Stimulated activated CD8-positive, alpha-beta memory T cell treated with anti-CD3 and anti-CD28 coated beads, Interleukin-7, amount 100 ng/mL, for 48 hours (primary cell): ENCODE data around the gene PRKACG.
"Not testable (repeated sequence)": the region's sequence is repeated elsewhere in the genome, so short reads cannot be mapped to it uniquely, and the experiment has no call there.

Experiments used
- DNase-seq, 2 donors: peaks; one replicate each; pipeline ENCODE4 v3.0.0-alpha.2; 2020; ENCODE audit warnings: low read depth in 1 of 2; ENCODE audit errors: extremely low read depth in 1 of 2

Gene PRKACG

DNA sequence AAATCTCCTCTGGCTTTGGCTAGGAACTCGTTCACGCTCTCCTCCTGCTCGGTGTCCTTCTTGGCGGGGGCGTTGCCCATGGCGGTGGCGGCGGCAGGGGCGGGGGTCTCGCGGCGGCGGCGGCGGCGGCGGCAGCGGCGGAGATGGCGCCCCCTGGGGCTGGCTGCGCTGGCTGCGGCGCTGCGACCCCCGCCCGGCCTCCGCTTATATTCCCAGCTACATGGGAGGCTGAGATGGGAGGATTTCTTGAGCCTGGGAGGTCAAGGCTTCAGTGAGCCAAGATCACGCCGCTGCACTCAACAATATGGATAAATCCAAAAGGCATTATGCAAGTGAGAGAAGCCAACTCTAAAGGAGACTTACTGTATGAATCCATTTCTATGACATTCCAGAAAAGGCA, at the start of gene PRKACG:
Gene PRKACG (minus strand): TSS at position 101 of the 400 bp plus-strand sequence. CDS start 21 bp downstream, at position 80.
- DNase-seq: no peak

DNA sequence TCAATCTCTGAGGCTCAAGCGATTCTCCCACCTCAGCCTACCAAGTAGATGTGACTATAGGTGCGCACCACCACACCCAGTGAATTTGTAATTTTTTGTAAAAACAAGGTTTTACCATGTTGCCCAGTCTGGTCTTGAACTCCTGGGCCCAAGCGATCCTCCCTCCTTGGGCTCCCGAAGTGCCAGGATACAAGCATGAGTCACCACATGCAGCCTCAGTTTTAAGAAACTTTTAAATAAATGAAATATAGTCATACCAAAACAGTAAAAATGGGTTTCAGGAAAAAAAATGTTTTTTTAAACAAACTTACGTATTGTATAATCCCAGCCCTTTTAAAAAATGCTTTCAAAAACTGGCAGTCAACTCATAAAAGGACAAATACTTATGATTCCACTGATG, 48.3 kb upstream of the PRKACG start:
- DNase-seq: no peak

DNA sequence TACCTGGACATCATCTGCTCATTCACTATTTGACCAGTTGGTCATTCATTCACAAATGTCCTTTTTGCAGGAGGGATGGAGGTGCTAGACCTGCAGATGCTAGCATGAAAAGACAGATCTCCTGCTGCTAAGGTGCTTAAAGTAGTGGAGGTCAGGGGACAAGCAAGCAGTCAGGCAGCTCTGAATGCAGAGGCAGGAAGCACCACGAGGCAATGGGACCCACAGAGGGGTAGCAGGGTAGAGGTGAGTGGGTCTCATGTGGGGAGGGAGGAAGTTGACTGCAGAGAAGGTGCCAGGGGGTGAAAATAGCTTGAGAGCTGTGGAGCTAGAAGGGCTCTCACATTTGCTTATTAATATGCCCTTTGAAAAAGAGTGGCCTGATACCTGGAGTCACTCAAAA, 46.9 kb upstream of the PRKACG start:
- no peak for DNase-seq

DNA sequence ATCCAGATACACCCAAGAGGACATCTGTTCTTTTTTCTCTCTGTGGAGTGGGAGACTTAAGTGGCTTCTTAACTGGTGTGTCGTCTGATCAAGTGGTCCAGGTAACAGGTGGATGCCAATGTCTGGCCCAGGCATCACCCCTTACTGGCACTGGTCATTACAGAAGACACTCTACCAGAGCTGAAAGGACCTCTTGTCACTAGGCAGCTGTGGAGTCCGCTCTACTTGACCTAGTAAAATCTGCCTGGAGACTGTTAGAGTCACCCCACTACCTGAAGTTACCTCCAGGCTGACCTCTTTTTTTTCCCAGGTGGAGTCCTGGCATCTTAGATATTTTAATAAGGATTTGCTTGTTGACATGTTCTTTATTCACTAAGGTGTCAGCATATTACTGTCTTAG, 44.2 kb upstream of the PRKACG start:
- no peak for DNase-seq

DNA sequence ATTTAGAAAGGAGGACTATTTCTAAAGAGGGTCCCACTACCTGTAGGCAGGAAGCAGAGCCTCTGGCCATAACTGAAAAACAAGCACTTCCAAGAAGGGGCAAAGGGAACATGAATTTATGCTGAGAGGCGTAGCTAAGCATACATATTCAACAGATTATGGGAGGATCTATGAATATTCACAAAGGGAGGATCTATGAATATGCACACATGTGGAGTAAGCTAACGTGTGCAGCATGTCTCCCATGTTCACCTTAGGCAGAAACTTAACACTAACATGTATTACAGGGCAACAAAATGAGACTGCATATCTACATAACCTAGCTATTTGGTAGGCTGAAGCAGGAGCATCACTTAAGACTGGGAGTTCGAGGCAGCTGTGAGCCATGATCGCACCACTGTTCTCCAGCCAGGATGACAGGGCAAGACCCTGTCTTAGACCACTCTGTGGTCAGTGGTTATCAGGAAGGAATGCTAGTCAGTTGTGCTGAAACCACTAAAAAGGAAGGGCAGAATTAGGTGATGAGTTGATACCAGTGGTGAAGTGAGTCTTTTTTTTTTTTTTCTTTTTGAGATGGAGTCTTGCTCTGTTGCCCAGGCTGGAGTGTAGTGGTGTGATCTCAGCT, 42.4 kb upstream of the PRKACG start:
- DNase-seq: no peak

DNA sequence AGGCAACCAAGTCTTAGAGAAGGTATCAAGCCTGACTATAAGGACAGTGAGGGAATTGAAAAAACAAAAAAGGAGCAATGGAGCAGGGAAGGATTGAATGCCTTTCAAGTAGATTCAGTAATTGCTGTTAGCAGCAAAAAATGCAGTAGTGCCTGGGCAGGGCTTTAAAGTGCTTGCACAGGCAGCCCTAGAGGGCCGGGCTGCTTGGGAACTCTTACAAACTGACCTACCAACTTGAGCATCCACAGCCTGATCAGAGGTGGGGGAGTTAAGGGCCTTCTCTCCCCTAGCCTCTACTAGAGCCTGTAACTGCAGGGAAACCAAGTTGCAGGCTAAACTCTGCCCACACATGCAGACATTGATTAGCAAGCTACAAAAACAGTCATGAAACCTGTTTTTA, 41.1 kb upstream of the PRKACG start:
- no peak for DNase-seq

DNA sequence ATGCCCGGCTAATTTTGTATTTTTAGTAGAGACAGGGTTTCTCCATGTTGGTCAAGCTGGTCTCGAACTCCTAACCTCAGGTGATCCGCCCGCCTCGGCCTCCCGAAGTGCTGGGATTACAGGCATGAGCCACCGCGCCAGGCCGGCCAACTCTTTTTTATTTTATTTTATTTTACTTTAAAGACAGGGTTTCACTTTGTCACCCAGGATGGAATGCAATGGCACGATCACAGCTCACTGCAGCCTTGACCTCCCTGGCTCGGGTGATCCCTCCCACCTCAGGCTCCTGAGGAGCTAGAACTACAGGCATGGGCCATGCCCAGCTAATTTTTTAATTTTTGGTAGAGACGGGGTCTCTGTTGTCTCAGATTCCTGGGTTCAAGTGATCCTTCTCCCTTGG, 37.0 kb upstream of the PRKACG start:
- not testable (repeated sequence) for DNase-seq

DNA sequence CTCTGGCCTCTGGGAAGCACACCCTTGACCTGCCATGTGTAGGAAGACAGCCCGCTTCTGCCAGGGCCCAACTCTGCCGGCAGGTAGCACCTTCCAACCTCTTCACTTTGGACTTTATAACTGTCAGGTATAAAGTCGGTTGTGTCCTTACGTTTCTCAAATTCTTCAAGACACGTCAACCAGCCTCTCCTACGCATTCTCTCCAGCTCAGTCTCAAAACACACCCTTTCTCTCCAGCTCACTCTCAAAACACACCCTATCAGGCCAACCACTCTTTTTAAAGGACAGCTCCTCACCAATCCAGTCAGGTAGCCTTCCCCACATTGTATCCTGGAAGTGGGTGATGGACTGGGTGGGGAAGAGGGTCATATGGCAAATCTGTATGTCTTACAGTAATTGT, 35.2 kb upstream of the PRKACG start:
- DNase-seq: no peak

DNA sequence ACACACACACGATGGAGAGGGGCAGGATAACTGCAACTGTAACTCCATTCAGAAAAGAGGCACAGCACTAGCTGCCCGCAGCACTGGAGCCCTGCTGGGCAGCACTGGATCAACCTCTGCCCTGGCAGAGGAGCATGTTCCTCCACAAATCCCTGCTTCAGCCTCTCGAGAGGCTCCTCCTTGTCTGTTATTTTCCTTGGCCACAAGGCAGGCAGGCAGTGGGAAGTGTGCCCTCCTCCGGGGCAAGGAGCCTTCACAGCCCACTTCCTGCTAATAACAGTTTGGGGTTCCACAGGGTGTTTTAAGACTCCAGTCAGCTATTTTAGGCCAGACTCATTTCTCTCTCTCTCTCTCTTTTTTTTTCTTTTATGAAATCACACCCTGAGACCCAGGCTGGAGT, 33.5 kb upstream of the PRKACG start:
- no peak for DNase-seq

DNA sequence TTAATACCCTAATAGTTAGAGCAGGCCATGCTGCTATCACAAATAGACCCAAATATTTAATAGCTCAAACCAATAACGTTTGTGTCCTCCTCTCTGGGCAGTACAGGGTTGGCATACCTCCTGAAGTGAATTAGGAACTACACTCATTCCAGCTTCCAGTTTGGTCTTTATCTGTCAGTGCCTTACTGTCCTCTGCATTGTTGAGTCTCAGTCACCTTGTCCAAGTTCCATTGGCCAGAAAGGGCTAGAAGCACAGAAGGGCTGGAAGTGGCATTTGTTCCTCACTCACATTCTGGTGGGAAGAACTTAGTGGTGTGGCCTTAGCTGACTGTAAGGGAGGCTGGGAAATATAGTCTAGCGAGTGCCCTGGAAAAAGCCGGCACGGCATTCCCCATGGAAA, 32.8 kb upstream of the PRKACG start:
- no peak for DNase-seq

DNA sequence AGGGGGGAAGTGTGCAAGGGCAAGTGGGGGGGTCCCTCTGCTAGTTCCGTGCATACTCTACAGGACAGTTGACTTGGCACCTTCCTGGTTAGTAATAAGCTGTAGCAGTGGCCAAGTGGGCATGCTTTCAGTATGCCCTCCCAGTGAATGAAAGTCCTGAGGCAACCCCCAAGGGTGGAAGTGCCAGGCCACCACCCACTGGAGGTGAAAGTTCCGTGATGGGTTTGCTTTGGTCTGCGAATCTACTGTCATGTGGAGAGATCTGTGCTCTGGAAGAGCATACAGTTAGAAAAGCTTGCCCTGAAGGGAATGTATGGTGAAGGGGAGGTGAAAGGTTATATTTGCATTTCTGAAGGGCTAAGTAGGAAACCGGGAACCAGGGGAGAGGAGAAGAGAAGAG, 31.9 kb upstream of the PRKACG start:
- no peak for DNase-seq

DNA sequence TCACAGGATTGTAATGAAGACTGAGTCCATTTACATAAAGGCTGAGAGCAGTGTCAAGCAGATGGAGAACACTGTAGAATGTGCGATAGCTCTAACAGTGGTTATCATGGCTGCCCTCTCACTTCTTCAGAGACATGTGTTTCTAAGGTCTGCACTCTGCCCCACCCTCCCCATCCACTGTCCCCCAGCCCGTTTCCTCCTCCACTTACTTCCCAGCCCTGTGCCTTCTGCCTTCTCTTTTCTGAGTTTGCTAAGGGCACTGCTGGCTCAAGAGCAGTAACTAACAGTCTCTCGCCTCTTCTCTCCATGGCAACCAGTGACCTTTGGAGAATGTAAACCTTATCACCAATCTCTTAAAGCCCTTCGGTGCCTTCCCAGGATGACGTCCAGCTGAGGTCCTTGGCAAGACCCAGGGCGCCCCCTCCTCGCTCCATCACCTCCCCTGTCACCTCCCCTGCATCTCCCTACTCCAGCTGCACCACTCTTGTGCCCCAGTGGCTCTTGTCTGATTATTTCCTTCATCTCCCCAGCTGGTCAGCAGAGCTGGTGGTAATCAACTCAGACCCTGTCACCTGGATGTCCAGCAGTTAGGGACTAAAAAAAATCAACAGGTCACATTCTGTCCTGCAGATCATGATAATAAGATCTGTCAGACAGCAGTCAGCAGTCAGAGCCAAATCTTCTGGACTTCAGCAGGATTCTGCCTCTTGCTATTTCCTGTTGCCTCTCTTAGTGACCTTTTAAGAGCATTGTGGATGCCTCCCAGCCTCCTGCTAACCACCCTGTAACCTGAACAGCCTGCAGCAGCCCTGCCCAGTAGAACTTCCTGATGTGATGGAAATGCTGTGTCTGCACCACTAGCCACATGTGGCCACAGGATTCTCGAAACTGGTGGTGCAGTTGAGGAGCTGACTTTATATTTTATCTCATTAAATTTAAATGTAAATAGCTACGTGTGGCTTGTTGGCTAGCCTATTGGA, 30.6 kb upstream of the PRKACG start:
- DNase-seq: no peak

DNA sequence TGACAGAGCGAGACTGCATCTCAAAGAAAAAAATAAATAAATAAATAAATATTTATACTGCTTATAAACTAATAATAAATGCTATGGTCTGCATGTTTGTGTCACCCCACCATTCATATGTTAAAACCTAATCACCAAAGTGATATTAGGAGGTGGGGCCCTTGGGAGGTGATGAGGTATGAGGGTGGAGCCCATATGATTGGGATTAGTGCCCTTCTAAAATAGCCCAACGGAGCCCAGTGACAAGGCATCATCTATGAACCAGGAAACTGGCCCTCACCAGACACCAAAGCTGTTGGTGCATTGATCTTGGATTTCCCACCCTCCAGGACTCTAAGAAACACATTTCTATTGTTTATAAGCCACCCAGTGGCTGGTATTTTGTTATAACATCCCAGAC, 26.7 kb upstream of the PRKACG start:
- no peak for DNase-seq

DNA sequence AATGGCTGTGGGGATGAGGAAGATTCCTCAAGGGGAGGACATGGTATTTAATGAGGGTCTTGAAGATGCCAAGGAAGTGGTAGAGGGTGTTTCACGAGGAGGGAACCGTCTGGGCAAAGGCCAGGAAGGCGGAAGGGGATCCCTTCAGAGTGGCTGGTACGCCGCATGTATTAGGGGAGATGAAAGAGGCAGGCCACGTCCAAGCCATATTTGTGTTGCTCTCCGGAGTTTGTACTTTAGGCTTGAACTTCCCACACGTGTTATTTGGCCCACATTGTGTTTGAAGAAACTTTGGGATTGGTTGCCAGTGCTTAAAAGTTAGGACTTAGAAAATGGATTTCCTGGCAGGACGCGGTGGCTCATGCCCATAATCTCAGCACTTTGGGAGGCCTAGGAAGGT, 22.9 kb upstream of the PRKACG start:
- DNase-seq: no peak

DNA sequence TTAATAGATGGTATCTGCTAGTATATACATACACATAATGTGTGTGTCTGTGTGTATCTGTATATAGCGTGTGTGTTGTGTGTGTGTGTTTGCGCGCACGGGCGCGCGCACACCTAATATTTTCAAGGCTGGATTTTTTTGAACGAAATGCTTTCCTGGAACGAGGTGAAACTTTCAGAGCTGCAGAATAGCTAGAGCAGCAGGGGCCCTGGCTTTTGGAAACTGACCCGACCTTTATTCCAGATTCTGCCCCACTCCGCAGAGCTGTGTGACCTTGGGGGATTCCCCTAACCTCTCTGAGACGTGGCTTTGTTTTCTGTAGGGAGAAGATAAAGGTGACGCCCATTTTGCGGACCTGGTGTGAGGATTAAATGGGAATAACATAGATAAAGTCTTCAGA, 22.4 kb upstream of the PRKACG start:
- no peak for DNase-seq

DNA sequence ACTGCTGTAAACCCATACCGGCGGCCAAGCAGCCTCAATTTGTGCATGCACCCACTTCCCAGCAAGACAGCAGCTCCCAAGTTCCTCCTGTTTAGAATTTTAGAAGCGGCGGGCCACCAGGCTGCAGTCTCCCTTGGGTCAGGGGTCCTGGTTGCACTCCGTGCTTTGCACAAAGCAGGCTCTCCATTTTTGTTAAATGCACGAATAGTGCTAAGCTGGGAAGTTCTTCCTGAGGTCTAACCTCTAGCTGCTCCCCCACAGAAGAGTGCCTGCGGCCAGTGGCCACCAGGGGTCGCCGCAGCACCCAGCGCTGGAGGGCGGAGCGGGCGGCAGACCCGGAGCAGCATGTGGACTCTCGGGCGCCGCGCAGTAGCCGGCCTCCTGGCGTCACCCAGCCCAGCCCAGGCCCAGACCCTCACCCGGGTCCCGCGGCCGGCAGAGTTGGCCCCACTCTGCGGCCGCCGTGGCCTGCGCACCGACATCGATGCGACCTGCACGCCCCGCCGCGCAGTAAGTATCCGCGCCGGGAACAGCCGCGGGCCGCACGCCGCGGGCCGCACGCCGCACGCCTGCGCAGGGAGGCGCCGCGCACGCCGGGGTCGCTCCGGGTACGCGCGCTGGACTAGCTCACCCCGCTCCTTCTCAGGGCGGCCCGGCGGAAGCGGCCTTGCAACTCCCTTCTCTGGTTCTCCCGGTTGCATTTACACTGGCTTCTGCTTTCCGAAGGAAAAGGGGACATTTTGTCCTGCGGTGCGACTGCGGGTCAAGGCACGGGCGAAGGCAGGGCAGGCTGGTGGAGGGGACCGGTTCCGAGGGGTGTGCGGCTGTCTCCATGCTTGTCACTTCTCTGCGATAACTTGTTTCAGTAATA, 21.8 kb upstream of the PRKACG start, which contains the start of gene FXN:
Gene FXN (plus strand): TSS at position 315 of the 871 bp plus-strand sequence. CDS start 31 bp downstream, at position 346.
- DNase-seq: peak; percentile 61 to 64

DNA sequence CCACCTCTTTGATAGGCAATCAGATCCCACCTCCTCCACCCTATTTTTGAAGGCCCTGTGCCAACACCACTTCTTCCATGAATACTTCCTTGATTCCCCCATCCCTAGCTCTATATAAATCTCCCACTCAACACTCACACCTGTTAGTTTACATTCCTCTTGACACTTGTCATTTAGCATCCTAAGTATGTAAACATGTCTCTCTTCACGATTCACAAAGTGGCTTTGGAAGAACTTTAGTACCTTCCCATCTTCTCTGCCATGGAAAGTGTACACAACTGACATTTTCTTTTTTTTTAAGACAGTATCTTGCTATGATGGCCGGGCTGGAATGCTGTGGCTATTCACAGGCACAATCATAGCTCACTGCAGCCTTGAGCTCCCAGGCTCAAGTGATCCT, 20.2 kb upstream of the PRKACG start:
- DNase-seq: no peak

DNA sequence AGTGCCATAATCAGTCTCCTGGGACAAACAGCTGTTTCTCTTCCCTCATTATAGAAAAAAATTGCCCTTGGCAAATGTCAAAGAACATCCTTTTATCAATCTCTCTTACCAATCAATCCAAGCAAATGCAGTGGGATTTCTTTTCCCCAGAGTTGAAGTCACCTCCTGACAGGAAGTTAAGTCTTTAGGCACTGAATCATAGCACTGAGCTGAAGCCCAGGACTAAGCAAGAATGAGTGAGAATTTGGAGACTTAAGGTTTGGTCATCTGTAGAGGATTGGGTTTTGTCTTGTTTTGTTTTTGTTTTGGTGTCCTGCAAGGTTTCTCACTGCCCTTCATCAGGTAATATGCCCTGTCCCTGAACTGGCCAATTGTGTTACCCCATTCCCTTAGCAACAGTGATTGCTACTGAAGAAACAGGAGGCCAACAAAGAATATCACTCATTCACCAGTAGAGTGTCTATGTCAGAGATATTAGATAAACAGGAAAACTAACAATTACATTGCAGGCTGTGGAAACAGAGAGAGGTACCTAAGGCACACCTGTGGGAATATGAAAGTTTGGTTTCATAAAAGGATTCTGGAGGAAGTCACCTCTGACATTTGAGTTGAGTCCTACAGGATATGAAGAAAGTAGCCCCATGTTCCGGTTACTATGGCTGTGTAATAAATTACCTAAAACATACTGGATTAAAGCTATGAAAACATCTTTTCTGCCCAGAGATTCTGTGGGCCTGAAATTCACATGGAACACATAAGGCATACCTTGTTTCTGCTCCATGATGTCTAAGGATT, 17.1 kb upstream of the PRKACG start:
- DNase-seq: no peak

DNA sequence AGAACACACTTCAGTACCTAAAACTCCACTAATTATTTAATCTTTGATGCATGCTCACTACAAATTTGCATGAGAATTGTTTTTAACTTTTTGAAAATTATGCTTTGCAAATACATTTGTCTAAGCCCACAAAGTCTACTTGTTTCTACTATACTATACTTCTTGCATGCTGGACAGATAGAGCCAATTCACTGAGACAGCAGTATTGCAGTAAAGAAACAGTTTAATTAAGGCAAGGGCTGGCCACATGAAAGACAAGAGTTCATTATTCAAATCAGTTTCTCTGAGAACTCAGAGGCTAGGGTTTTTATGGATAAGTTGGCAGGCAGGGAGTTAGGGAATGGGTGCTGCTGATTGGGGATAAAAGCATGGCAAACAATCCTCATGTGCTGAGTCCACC, 15.6 kb upstream of the PRKACG start:
- no peak for DNase-seq

DNA sequence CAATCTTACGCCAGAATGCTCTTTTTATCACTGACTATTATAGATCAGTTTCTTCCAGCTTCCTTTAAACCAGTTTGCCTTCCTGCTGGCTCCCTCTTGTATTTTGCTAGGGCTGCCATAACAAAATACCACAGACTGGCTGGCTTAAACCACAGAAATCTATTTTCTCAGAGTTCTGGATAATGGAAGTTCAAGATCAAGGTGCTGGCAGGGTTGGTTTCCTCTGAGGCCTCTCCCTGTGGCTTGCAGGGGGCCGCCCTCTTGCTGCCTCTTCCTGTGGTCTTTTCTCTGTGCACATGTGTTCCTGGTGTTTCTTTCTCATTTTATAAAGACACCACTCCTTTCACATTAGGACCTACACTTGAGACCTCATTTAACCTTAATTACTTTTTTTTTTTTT, 14.8 kb upstream of the PRKACG start:
- peak in 1 of 2 donors; percentile 13 for DNase-seq
